K562 (cell line): ENCODE data around the gene STAU1. TPM values are rescaled to one million over a fixed set of nuclear protein-coding genes. Genes with fewer than 3 reads are reported as not detected.

Source experiments
- ATAC-seq: fragments of 200-7000 bp; cut with Tn5 transposase; 3 replicates; pipeline ENCODE4 v1.9.1; 2020; ENCODE audit warnings: moderate library complexity
- BruUV-seq: library from RNA; stranded (reverse); fragments of 400-500 nt; replicated peaks from 2 replicates; lab custom pipeline; 2021; lab: Mats Ljungman, UMichigan
- CTCF ChIA-PET: fragments of 300-600 bp; formaldehyde crosslinking; extraction: SDS; loops from one replicate; lab custom pipeline; 2021; ENCODE audit warnings: low intra/inter-chr PET ratio; lab: Yijun Ruan, JAX
- POLR2A ChIA-PET: fragments of 300-600, 350-650 bp; sonication (Branson Sonifier 250); formaldehyde crosslinking; extraction: SDS; loops from one replicate; lab custom pipeline; 2021; ENCODE audit warnings: antibody characterized with exemption, inconsistent platforms; lab: Yijun Ruan, JAX
- DNase-seq, 4 experiments: peaks; one replicate each; pipeline versions ENCODE4 v3.0.0 to v3.0.0-alpha.2; 2011 to 2018; ENCODE audit warnings: low spot score in 3 of 4, mixed read lengths in 3 of 4; ENCODE audit errors: extremely low read depth in 1 of 4
- FAIRE-seq: peaks from 2 replicates; lab custom pipeline; 2011; peaks lifted over from hg19 to GRCh38; lab: Jason Lieb, UNC
- H2AFZ ChIP-seq: 2 replicates; pipeline ENCODE4 v1.6.0; 2011; ENCODE audit warnings: low read depth, low read length, control low read depth, inconsistent platforms
- H3K27ac ChIP-seq: fragments of 200-600 bp; 3 replicates; pipeline ENCODE4 v1.8.0; 2011; ENCODE audit warnings: low read depth, mild to moderate bottlenecking, control low read depth, inconsistent platforms, low read length, moderate library complexity, mixed read lengths; ENCODE audit errors: extremely low read depth
- H3K27me3 ChIP-seq, 2 experiments: fragments of 300-600 bp in 1 of 2; 2 replicates in 1 of 2; 3 replicates in 1 of 2; pipeline versions ENCODE4 v1.6.0 to v1.8.0; 2011; ENCODE audit warnings: inconsistent platforms in 2 of 2, low read length in 2 of 2, mild to moderate bottlenecking in 1 of 2, mixed read lengths in 1 of 2, moderate library complexity in 1 of 2; ENCODE audit not compliant: control insufficient read depth in 2 of 2, insufficient read depth in 2 of 2
- H3K36me3 ChIP-seq: fragments of 300-600 bp; 3 replicates; pipeline ENCODE4 v1.8.0; 2011; ENCODE audit warnings: mild to moderate bottlenecking, low read length, inconsistent platforms; ENCODE audit not compliant: control insufficient read depth, insufficient read depth
- H3K4me1 ChIP-seq, 2 experiments: fragments of 200-600 bp in 1 of 2; replicated peaks in 1 of 2; 2 replicates in 1 of 2; 3 replicates in 1 of 2; pipeline versions ENCODE4 v1.5.1 to v1.8.0; 2011; ENCODE audit warnings: inconsistent platforms in 2 of 2, low read length in 2 of 2, mild to moderate bottlenecking in 1 of 2, mixed read lengths in 1 of 2, moderate library complexity in 1 of 2; ENCODE audit not compliant: control insufficient read depth in 2 of 2, insufficient read depth in 2 of 2
- H3K4me2 ChIP-seq: 2 replicates; pipeline ENCODE4 v1.6.1; 2011; ENCODE audit warnings: low read length, control low read depth, inconsistent platforms, mixed read lengths; ENCODE audit not compliant: insufficient read depth
- H3K4me3 ChIP-seq: fragments of 200-600 bp; sonication (generic), shearing (Covaris generic); 2 replicates; pipeline ENCODE4 v1.5.1; 2016; ENCODE audit warnings: control low read depth, inconsistent platforms
- H3K79me2 ChIP-seq: fragments of 200-600 bp; 3 replicates; pipeline ENCODE4 v1.8.0; 2011; ENCODE audit warnings: low read length, inconsistent platforms; ENCODE audit not compliant: control insufficient read depth, insufficient read depth
- H3K9ac ChIP-seq, 2 experiments: 2 replicates each; pipeline versions ENCODE4 v1.6.0 to v1.6.1; 2011; ENCODE audit warnings: low read depth in 2 of 2, low read length in 2 of 2, control low read depth in 1 of 2, inconsistent platforms in 1 of 2, mild to moderate bottlenecking in 1 of 2, mixed read lengths in 1 of 2; ENCODE audit not compliant: insufficient read depth in 1 of 2
- H3K9me1 ChIP-seq: one replicate; pipeline ENCODE4 v1.6.0; 2011; ENCODE audit warnings: inconsistent platforms, mild to moderate bottlenecking, low read length, moderate library complexity; ENCODE audit not compliant: control insufficient read depth, insufficient read depth
- H3K9me3 ChIP-seq: replicated peaks from 2 replicates; pipeline ENCODE4 v1.5.1; 2011; ENCODE audit warnings: low read depth, low read length, inconsistent platforms; ENCODE audit not compliant: control insufficient read depth, insufficient read depth
- H4K20me1 ChIP-seq: replicated peaks from 2 replicates; pipeline ENCODE4 v1.6.1; 2011; ENCODE audit warnings: low read length, inconsistent platforms, mixed read lengths; ENCODE audit not compliant: control insufficient read depth, insufficient read depth
- C11orf30 ChIP-seq: fragments of 450-650 bp; IDR thresholded peaks from 2 replicates; pipeline ENCODE4 v1.6.1; 2016; ENCODE audit warnings: low read depth, mild to moderate bottlenecking
- MAFF ChIP-seq: IDR thresholded peaks from 2 replicates; pipeline ENCODE4 v1.6.1; 2012; ENCODE audit warnings: low read length, improper control_type of control experiment
- MAFG ChIP-seq: fragments of 450-650 bp; conservative IDR thresholded peaks from 2 replicates; pipeline ENCODE4 v1.6.1; 2016; ENCODE audit warnings: missing genetic modification characterization, missing compliant biosample characterization
- MAFK ChIP-seq: IDR thresholded peaks from 2 replicates; pipeline ENCODE4 v1.6.1; 2011; ENCODE audit warnings: low read length, improper control_type of control experiment
- SMARCA5 ChIP-seq: fragments of 450-650 bp; IDR thresholded peaks from 2 replicates; pipeline ENCODE4 v1.6.1; 2016
- ZNF316 ChIP-seq: fragments of 450-650 bp; IDR thresholded peaks from 2 replicates; pipeline ENCODE4 v1.6.1; 2016
- WGBS: fragments of 100-300 bp; shearing (Covaris generic); methylation state at CpG from one replicate; pipeline ENCODE4 v1.1.6; 2016; ENCODE audit warnings: low coverage, mixed read lengths; ENCODE audit not compliant: insufficient coverage; ENCODE audit errors: missing lambda C conversion rate; 5-methylcytosine and 5-hydroxymethylcytosine counted together
- in situ Hi-C: fragments of 300-500 bp; cut with MboI; formaldehyde crosslinking; loops from 4 replicates; pipeline ENCODE4 v1.15.0; 2018; ENCODE audit warnings: inconsistent platforms, mixed read lengths
- intact Hi-C: fragments of 100-400 bp; cut with micrococcal nuclease; formaldehyde crosslinking; loops from 2 replicates; pipeline ENCODE4 v1.14.2; 2022
- polyA plus RNA-seq, 8 experiments: library from polyadenylated mRNA; depleted of rRNA in 4 of 8; stranded (reverse) in 5 of 8; unstranded in 3 of 8; fragments of >200 nt; fragmentation: Nextera tagmentation in 2 of 8; fragmentation: Illumina TruSeq in 1 of 8; extraction: Ambion mirVana in 2 of 8; extraction: Trizol in 1 of 8; gene quantifications; 2 replicates each; pipeline versions ENCODE4 v1.2.1 to v1.2.3, GENCODE V29; 2011 to 2014; ENCODE audit warnings: inconsistent platforms in 1 of 8, missing spikeins in 1 of 8
- total RNA-seq, 7 experiments: library from RNA; depleted of rRNA in 6 of 7; stranded (reverse); fragments of >200 nt in 6 of 7; fragmentation: Illumina TruSeq in 2 of 7; extraction: Trizol in 2 of 7; gene quantifications; 2 replicates each; pipeline versions ENCODE4 v1.2.1 to v1.2.3, GENCODE V29; 2011 to 2021; ENCODE audit warnings: low replicate concordance in 1 of 7
- TF ChIP-seq, protein P1 (sequence below): fragments of 250-450 bp; sonication (Bioruptor Pico); IDR thresholded peaks from 2 replicates; pipeline ENCODE4 v1.9.0; 2021; ENCODE audit warnings: mild to moderate bottlenecking, inconsistent platforms

STAU1 gene
- total and polyA plus RNA-seq, 9 of the 15 experiments (the other 6 are each of a cell fraction or from before 2014, with no cell fraction given), result 18.0 to 106 (median 50.6) TPM

- POLR2A ChIA-PET, result no interaction called here
- DNase-seq (no peak), FAIRE-seq (no peak)
- no peaks in the 10 kb centered on the region; the same call in 2 of the 3 replicates for H3K79me2 ChIP-seq
- no TSS peak for BruUV-seq
- H3K4me2 ChIP-seq, result no peak overlapping the region
- TF ChIP-seq MAFK (peak; percentile 54), C11orf30 (peak; percentile 73), ZNF316 (peak; percentile 81), MAFG (tag) (peak; percentile 44; the same call in 1 of the 2 replicates), MAFF (0 out of 2 replicates have a peak, but pooled peaks have one; percentile 47), SMARCA5 (no peak)
- TF ChIP-seq, protein P1, sequence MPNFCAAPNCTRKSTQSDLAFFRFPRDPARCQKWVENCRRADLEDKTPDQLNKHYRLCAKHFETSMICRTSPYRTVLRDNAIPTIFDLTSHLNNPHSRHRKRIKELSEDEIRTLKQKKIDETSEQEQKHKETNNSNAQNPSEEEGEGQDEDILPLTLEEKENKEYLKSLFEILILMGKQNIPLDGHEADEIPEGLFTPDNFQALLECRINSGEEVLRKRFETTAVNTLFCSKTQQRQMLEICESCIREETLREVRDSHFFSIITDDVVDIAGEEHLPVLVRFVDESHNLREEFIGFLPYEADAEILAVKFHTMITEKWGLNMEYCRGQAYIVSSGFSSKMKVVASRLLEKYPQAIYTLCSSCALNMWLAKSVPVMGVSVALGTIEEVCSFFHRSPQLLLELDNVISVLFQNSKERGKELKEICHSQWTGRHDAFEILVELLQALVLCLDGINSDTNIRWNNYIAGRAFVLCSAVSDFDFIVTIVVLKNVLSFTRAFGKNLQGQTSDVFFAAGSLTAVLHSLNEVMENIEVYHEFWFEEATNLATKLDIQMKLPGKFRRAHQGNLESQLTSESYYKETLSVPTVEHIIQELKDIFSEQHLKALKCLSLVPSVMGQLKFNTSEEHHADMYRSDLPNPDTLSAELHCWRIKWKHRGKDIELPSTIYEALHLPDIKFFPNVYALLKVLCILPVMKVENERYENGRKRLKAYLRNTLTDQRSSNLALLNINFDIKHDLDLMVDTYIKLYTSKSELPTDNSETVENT (CRISPR knock-in tag), result no peak
- TF ChIP-seq, all 486 proteins: peak for 5
- H3K9me1 ChIP-seq, result no peaks in the 10 kb centered on the region
- ATAC-seq, result no peak
- no peak overlapping the region for H3K4me3 ChIP-seq
- H3K27ac ChIP-seq, result no peak overlapping the region
- no peaks in the 10 kb centered on the region for H4K20me1 ChIP-seq
- H3K9me3 ChIP-seq, result no peaks in the 10 kb centered on the region
- H3K27me3 ChIP-seq, result no peaks in the 10 kb centered on the region
- H2AFZ ChIP-seq, result no peak overlapping the region
- CTCF ChIA-PET, result no interaction called here
- H3K4me1 ChIP-seq, result no peaks in the 10 kb centered on the region
- H3K9ac ChIP-seq, result no peak overlapping the region
- H3K36me3 ChIP-seq, result peaks cover 92% of the 10 kb centered on the region
- WGBS, result 96% methylated on average over 7 of the region's 7 CpGs
- in situ Hi-C loops (no loop called here), intact Hi-C loops (no loop called here)
These were observed 68.1 kb downstream of the STAU1 start for GRCh38 chr20:49119988-49120387.
